HCEC 1CT (cell line): ENCODE data around the gene PTPRN2.

ENCODE experiments used
- DNase-seq: peaks from one replicate; pipeline ENCODE4 v3.0.0-alpha.2; 2017

PTPRN2 gene

GRCh38 chr7:157555944-157556641 is 1031.5 kb downstream of the PTPRN2 start:
- no peak for DNase-seq

DNA sequence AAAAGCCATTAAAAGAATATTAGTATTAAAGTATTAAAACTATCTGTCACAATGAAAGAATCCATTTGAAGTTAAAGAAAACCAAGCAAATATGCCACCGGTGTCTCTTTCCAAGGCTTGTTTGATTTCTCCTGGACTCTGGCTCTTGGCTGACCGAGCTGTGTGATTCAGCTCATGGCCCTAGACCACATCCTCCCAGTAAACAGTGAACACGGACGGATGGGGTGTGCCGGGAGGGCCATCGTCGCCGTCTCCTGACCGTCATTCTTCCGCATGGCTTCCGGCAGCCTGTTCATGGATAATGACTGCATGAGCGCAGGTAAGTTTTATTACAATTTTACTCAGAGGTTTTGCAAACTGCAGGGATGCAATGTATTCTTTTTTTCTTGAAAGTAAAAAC is 1032.3 kb downstream of the PTPRN2 start:
- DNase-seq, result no peak

GRCh38 chr7:157554393-157555238 is 1033.0 kb downstream of the PTPRN2 start:
- no peak for DNase-seq

DNA sequence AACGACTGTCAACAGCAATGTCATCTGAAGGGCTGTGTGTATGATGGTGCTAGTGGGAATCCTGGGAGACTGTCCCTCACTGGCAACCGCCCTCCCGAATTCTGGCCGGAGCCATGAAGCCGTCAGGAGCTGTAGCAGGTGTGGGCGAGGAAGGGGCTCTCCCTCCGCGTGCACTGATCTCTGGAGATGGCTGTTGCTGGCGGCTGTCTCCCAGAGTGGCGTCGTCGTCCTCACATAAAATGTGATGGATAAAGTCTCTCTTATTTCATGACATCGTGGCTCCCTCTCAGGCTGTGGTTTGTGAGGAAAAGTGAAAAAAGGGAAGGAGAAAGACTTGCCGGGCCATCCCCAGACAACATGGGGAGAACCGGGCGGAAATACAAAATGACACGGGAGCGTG is 1034.4 kb downstream of the PTPRN2 start:
- no peak for DNase-seq

DNA sequence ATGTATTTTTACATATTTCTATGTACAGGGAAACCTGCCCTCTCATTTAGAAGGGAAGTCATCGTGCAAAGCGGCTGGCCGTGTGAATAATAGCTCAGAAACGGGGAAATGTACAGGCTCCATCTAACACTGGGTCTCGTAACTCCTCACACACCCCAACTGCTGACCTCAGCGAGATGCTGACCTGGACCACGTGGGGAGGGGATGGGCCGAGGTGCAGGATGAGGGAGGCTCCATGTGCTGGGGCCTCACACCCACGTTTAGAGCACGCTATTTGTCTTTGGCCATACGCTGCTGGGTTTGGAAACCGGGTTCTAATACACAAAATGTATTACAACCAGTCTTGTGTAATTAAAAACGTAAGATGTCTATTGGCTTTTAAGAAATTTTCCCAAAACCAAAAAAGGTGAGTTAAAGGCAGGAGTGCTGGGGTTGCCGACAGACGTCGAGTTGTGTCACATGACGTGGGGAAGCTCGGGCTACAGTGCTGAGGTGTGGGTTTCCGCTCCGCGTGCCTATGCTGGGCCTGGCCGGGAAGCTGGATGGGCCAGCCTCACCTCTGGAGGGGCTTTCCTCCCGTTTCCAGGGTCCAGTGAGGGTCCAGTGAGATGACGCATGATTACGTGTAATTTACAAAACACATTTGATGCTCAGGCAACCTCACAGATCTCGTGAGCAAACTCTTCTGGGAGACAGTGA is 1035.2 kb downstream of the PTPRN2 start:
- DNase-seq, result no peak

DNA sequence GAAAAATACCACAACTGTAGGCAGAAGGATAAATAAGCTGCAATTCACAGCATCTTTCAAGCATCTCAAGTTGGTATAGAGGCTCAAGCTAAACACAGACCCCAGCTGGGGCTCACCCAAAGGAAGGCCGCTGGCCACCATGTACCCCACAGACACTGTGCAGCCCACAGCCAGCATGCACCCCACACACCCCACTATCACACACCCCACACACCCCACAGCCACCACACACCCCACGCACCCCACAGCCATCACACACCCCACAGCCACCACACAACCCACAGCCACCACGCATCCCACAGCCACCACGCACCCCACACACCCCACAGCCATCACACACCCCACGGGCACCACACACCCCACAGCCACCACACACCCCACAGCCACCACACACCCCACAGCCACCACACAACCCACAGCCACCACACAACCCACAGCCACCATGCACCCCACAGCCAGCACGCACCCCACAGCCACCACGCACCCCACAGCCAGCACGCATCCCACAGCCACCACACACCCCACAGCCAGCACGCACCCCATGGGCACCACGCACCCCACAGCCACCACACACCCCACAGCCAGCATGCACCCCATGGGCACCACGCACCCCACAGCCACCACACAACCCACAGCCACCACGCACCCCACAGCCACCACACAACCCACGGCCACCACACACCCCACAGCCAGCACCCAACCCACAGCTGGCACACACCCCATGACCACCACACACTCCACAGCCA is 1036.1 kb downstream of the PTPRN2 start:
- DNase-seq, result no peak

DNA sequence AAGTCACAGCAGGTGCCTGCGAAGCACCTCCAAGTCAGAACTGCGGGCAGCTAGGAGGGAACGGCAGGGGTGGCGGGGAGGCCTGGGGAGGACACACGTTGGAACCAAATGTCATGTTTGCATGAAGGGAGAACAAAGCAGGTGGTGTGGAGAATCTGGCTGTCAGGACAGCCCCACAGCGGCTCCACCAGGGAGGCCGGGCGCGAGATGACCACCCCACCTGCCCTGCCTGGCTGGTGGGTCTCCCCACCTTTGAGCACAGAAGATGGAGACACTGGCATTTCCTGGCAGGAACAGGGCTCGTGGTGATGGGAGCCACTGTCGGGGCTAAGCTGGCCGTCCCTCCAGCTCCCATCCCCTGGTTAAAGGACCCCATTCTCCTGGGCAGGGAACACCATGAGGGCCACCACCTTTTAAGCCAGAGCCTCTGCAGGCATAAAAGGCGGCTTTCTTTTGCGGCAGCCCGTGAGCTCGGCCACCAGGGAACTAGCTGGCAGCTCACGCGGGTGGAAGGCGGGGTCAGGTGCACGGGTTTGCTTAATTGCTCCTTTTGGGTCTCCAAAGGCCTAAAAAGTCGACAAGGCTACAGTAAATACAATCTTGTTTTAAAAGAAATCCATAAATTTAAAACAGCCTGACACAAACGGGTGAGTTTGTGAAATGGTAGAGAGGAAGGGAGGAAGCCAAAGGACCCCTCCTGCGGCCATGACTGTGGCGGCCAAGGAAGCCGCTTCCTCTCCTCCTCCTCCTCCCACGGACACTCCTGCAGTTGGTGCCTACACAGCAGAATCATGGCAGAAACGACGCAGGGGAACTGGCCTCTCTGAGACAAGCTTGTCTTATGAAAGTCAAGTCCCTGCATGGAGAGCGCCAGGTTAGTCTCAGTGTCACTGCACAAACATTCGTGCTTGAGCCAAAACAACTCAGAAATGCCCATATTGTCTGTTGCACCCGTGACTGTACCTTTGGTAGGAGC is 1037.0 kb downstream of the PTPRN2 start:
- DNase-seq, result no peak

DNA sequence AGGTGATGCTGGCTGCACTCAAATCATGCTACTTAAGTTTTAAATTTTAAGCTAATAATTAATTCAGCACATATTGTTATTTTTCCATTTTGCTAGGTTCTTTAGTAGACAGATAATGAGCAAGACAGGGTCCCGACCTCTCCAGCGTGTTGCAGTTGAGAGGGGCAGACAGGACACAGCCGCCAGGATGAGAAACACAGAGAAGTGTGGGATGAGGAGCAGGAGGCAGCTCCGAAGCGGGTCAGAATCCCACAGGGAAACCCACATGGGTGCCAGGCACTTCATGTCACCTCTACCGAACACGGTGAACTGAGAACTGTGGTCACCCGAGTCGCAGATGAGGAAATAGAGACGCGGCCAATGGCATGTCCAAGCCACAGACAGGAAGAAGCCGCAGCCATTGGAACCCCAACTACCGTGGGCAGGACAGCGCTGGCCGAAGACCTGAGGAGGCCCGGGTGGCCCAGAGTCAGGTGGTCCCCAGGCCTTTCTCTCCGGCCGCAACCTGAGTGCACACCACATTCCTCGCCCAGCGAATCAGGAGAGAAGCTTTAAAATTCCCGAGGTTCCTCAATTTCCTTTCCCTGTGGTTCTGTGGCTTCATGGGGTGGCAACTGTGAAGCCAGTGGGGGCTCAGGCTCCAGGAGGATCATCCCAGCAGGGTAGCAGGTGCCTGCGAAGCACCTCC is 1037.9 kb downstream of the PTPRN2 start:
- no peak for DNase-seq

DNA sequence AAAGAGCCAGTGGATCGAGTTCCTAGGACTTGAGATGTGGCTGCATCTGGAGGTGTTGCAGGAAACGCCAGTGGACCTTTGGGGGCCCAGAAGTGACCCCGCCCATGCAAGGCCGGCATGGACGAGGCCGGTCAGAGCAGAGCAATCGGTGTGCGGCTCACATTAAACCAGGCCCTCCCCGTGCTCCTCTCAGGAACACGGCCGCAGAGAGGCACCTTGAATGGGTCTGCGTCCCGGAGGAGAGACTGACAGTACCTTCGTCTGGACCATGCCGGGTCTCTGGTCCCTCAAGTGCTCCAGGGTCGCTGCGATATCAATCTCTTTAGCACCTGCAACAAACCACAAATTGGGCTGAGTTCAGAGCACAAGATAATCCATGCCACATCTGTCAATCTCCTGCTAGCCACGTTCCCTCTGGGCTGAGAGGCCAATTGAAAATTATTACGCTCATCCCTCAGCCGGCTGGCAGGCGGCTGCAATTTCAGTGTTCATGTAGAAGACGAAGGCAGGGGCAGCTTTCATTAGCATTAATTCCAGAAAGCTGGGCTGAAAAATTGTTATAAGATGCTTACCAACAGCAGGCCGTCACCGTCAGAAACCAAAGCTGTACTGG is 1038.8 kb downstream of the PTPRN2 start:
- no peak for DNase-seq

GRCh38 chr7:157547611-157548010 is 1040.0 kb downstream of the PTPRN2 start:
- no peak for DNase-seq

- no peak for DNase-seq
Measured at GRCh38 chr7:157547102-157547501, 1040.5 kb downstream of the PTPRN2 start.

GRCh38 chr7:157545681-157546060 is 1042.0 kb downstream of the PTPRN2 start:
- DNase-seq, result no peak

DNA sequence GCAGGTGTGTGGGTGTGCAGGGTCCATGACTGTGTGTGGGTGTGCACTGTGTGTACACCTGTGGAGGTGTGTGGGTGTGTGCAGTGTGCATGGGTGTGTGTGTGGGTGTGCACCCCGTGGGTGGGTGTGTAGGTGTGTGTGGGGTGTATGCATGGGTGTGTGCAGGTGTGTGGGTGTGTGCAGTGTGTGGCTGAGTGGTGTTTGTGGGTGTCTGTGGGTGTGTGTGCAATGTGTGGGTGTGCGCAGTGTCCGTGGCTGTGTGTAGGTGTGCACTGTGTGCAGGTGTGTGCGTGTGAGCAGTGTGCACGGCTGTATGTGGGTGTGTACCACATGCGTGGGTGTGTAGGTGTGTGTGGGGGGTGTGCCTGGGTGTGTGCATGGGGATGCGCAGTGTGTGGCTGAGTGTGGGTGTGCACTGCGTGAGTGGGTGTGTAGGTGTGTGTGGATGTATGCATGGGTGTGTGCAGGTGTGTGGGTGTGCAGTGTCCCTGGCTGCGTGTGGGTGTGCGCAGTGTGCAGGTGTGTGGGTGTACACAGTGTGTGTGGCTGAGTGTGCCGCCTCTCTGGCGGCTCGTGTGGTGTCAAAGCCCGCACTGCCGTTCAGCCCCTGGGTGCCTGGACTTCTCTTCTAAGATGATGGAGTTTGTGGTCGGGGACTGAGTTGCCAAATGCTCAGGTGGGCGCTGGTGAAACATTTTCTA is 1042.5 kb downstream of the PTPRN2 start:
- no peak for DNase-seq

GRCh38 chr7:157544226-157544625 is 1043.4 kb downstream of the PTPRN2 start:
- DNase-seq, result no peak

DNA sequence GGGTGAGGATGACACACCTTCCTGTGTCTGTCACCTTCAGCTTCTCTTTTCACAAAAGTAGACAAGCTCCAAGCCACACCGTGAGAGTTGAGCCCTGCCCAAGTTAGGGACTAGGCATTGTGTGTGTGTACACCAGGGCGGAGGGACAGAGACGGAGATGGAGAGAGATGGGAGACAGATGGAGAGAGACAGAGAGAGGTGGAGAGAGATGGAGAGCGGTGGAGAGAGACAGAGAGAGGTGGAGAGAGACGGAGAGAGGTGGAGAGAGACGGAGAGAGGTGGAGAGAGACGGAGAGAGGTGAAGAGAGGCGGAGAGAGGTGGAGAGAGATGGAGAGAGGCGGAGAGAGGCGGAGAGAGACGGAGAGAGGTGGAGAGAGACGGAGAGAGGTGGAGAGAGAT is 1043.8 kb downstream of the PTPRN2 start:
- no peak for DNase-seq

DNA sequence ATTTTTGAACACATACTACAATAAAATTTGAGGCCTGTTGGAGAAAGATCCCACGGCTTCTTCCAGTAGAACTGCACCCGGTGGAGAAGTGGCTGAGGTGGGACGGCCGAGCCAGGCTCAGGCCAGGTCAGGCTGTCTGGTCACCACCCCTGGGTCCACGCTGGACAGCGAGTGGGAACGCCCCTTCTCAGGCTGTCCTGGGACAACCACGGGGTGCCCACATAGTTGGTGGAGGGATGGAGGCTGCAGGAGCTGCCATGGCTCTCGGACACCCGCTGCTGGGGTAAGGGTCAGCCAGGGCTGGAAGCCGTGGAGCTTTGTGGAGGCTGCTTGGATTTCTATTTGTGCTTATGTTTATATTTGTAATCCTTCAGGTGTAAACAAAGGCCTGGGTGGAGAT is 1044.3 kb downstream of the PTPRN2 start:
- DNase-seq, result no peak

DNA sequence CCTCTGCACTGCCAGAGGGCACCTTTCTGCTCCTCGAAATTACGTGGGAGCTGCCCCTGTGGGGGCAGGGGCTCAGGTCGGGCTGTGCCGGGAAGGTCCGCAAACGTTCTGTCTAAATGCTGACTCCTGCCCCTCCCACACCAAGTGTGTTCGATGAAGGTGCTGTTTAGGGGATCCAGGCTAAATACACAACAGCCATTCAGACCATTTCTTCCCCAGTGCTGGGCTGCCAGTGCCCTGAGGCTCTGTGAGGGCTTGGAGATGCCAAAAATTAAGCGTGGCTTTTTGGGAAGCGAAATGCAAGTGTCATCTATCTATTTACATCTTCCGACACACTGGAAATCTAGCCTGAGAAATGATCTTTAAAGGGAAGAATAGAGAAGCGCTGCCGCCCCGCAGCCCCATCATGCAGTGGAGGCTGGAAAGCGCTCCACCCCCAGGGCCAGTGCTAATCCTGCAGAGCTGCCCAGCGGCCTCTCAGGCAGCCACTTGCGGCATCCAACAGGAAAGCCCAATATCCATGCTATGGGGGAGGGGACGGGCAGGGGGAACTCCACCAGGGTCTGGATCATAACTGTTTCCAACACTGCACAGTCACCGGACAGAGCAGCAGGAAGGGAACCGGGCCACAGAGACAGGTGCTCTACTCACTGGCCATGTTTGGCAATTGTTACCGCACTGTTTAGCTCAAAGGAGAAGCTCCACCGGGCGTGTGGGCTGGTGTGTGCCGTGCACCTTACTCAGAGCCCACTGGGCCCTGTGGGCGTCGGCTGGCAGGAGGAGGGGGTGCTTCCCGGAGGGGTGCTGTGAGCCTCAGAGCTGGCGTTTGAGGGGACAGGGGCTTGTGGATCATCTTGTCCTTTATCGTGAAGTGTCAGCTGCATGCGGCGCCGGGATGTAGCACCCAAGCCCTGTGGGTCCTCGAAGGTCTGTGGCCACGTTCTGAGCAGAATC is 1045.3 kb downstream of the PTPRN2 start:
- DNase-seq, result no peak

- DNase-seq, result no peak
Measured at GRCh38 chr7:157541295-157542067, 1046.1 kb downstream of the PTPRN2 start.
